DOHH2 (cell line): ENCODE measurements around the gene UBXN7.

Source experiments
- H3F3A ChIP-seq: fragments of 200-600 bp; sonication (generic), shearing (Covaris generic); 2 replicates; pipeline ENCODE4 v1.6.0; 2016; ENCODE audit warnings: antibody characterized with exemption, mild to moderate bottlenecking; ENCODE audit not compliant: control insufficient read depth, insufficient read depth
- H3K27ac ChIP-seq: fragments of 200-600 bp; sonication (generic); 2 replicates; pipeline ENCODE4 v1.5.1; 2014; ENCODE audit warnings: low read depth, mild to moderate bottlenecking, low read length, moderate library complexity
- H3K27me3 ChIP-seq: fragments of 200-600 bp; sonication (generic); 2 replicates; pipeline ENCODE4 v1.6.1; 2014; ENCODE audit warnings: mild to moderate bottlenecking, low read length, mixed read lengths; ENCODE audit not compliant: control insufficient read depth
- H3K36me3 ChIP-seq: fragments of 200-600 bp; sonication (generic); 2 replicates; pipeline ENCODE4 v1.6.1; 2014; ENCODE audit warnings: mild to moderate bottlenecking, low read length, moderate library complexity, mixed read lengths; ENCODE audit not compliant: control insufficient read depth
- H3K4me1 ChIP-seq: fragments of 200-600 bp; sonication (generic); 2 replicates; pipeline ENCODE4 v1.6.1; 2014; ENCODE audit warnings: mild to moderate bottlenecking, low read length, mixed read lengths; ENCODE audit not compliant: control insufficient read depth
- H3K4me2 ChIP-seq: fragments of 200-600 bp; sonication (generic); 2 replicates; pipeline ENCODE4 v1.6.0; 2014; ENCODE audit warnings: mild to moderate bottlenecking, low read length, moderate library complexity
- H3K4me3 ChIP-seq: fragments of 200-600 bp; sonication (generic); 2 replicates; pipeline ENCODE4 v1.5.1; 2014; ENCODE audit warnings: mild to moderate bottlenecking, low read length, mixed read lengths
- H3K79me2 ChIP-seq: fragments of 200-600 bp; sonication (generic); 2 replicates; pipeline ENCODE4 v1.6.1; 2014; ENCODE audit warnings: mild to moderate bottlenecking, low read length, mixed read lengths; ENCODE audit not compliant: control insufficient read depth
- H3K9me2 ChIP-seq: fragments of 200-600 bp; sonication (generic); replicated peaks from 2 replicates; pipeline ENCODE4 v1.6.1; 2014; ENCODE audit warnings: mild to moderate bottlenecking, low read length, mixed read lengths; ENCODE audit not compliant: control insufficient read depth
- H3K9me3 ChIP-seq: fragments of 200-600 bp; sonication (generic); 2 replicates; pipeline ENCODE4 v1.6.1; 2014; ENCODE audit warnings: antibody characterized with exemption, low read length, mixed read lengths; ENCODE audit not compliant: control insufficient read depth, insufficient read depth
- H4K20me1 ChIP-seq: fragments of 200-600 bp; sonication (generic); 2 replicates; pipeline ENCODE4 v1.6.0; 2014; ENCODE audit warnings: low read depth, mild to moderate bottlenecking, antibody characterized with exemption, low read length, moderate library complexity; ENCODE audit not compliant: control insufficient read depth, insufficient read depth
- CTCF ChIP-seq: fragments of 200-600 bp; sonication (generic); IDR thresholded peaks from one replicate; pipeline ENCODE4 v1.5.1; 2014; ENCODE audit warnings: antibody characterized with exemption, mild to moderate bottlenecking, low read depth, low read length; ENCODE audit not compliant: poor library complexity, severe bottlenecking
- EZH2phosphoT487 ChIP-seq: fragments of 200-600 bp; sonication (generic); IDR thresholded peaks from 2 replicates; pipeline ENCODE4 v1.6.1; 2017; ENCODE audit warnings: borderline replicate concordance, mild to moderate bottlenecking, antibody characterized with exemption, low read length, moderate library complexity, mixed read lengths

Gene UBXN7

GRCh38 chr3:196378146-196378841 lies 53.9 kb downstream of the UBXN7 start:
- H3K36me3 ChIP-seq: peaks cover 10% of the 10 kb centered on the region

GRCh38 chr3:196377321-196377720 lies 54.9 kb downstream of the UBXN7 start:
- Histone ChIP-seq H3F3A (no peaks in the 10 kb centered on the region), H3K4me3 (no peak overlapping the region), H3K36me3 (peaks cover 10% of the 10 kb centered on the region), H3K4me1 (no peaks in the 10 kb centered on the region), H3K9me3 (no peaks in the 10 kb centered on the region), H3K79me2 (no peaks in the 10 kb centered on the region), H3K27ac (no peak overlapping the region), H3K9me2 (no peaks in the 10 kb centered on the region), H3K27me3 (no peaks in the 10 kb centered on the region), H3K4me2 (no peak overlapping the region), H4K20me1 (no peaks in the 10 kb centered on the region)
- TF ChIP-seq EZH2phosphoT487 (no peak), CTCF (no peak)

More at GRCh38 chr3:196378146-196378841, 53.9 kb downstream of the UBXN7 start:
- Histone ChIP-seq H3K27ac (no peak overlapping the region), H3K4me1 (no peaks in the 10 kb centered on the region), H3K9me3 (no peaks in the 10 kb centered on the region), H3K4me3 (no peak overlapping the region), H3K4me2 (no peak overlapping the region), H3K79me2 (no peaks in the 10 kb centered on the region), H3F3A (no peaks in the 10 kb centered on the region), H3K9me2 (no peaks in the 10 kb centered on the region), H3K27me3 (no peaks in the 10 kb centered on the region), H4K20me1 (no peaks in the 10 kb centered on the region)
- no peak for TF ChIP-seq CTCF
- no peak for TF ChIP-seq EZH2phosphoT487

- Histone ChIP-seq H3K4me1 (no peaks in the 10 kb centered on the region), H4K20me1 (no peaks in the 10 kb centered on the region; the same call in 1 of the 2 replicates), H3K27me3 (no peaks in the 10 kb centered on the region), H3K27ac (no peak overlapping the region), H3K4me3 (no peak overlapping the region), H3K4me2 (no peak overlapping the region), H3K79me2 (no peaks in the 10 kb centered on the region), H3F3A (no peaks in the 10 kb centered on the region), H3K9me3 (no peaks in the 10 kb centered on the region), H3K36me3 (peaks cover 55% of the 10 kb centered on the region), H3K9me2 (no peaks in the 10 kb centered on the region)
- TF ChIP-seq EZH2phosphoT487 (no peak), CTCF (no peak)
Observed at GRCh38 chr3:196365736-196366135, 66.5 kb downstream of the UBXN7 start.
